Ovary (tissue), 3 donors: Measurements from ENCODE around the gene MYH15.

ENCODE experiments used
- POLR2A ChIP-seq: fragments of 450-650 bp; IDR thresholded peaks from one replicate; pipeline ENCODE4 v1.6.1; 2017; ENCODE audit warnings: antibody characterized with exemption, mild to moderate bottlenecking, moderate library complexity
- TF ChIP-seq, protein P1 (sequence below), 3 donors: fragments of 450-650 bp in 2 of 3; fragments of 200-600 bp in 1 of 3; IDR thresholded peaks; one replicate each; pipeline versions ENCODE4 v1.5.1 to v1.8.0; 2016 to 2022; ENCODE audit warnings: antibody characterized with exemption in 3 of 3, mild to moderate bottlenecking in 1 of 3
- donor health status: DM: no; HTN: no; CAD: no.

DNA sequence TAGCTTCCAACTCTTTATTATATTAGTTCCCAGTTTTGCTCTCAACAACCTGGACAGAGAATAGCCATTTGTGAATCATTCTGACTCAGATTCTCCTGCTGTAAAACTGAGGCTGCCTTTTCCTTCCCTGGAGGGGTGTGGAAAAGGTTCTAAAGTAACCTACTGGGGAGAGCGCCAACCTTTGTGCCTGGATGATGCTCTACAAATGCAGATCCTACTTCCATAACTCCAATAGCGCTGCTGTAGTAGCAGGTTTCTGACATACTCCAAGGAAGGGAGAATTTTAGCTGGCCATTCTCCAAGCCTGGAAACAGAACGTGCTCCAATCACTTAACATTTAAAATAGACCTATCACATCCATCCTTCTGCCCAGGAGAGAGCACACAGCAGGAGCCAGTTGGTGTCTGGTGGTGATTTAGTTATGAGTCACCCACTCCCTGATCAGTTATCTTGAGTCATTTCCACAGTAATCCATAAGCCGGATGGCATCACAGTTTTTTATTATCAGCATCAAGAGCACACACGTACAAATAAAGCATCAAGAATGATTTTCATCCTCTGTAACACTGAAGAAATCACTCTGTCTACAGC lies 38.3 kb downstream of the MYH15 start:
- TF ChIP-seq, protein P1, sequence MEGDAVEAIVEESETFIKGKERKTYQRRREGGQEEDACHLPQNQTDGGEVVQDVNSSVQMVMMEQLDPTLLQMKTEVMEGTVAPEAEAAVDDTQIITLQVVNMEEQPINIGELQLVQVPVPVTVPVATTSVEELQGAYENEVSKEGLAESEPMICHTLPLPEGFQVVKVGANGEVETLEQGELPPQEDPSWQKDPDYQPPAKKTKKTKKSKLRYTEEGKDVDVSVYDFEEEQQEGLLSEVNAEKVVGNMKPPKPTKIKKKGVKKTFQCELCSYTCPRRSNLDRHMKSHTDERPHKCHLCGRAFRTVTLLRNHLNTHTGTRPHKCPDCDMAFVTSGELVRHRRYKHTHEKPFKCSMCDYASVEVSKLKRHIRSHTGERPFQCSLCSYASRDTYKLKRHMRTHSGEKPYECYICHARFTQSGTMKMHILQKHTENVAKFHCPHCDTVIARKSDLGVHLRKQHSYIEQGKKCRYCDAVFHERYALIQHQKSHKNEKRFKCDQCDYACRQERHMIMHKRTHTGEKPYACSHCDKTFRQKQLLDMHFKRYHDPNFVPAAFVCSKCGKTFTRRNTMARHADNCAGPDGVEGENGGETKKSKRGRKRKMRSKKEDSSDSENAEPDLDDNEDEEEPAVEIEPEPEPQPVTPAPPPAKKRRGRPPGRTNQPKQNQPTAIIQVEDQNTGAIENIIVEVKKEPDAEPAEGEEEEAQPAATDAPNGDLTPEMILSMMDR (IDR thresholded peaks at IDR 0.05): no peak
- TF ChIP-seq POLR2A: no peak
